Measurements from ENCODE around the gene HOXD9.

The HOXD9 gene

DNA sequence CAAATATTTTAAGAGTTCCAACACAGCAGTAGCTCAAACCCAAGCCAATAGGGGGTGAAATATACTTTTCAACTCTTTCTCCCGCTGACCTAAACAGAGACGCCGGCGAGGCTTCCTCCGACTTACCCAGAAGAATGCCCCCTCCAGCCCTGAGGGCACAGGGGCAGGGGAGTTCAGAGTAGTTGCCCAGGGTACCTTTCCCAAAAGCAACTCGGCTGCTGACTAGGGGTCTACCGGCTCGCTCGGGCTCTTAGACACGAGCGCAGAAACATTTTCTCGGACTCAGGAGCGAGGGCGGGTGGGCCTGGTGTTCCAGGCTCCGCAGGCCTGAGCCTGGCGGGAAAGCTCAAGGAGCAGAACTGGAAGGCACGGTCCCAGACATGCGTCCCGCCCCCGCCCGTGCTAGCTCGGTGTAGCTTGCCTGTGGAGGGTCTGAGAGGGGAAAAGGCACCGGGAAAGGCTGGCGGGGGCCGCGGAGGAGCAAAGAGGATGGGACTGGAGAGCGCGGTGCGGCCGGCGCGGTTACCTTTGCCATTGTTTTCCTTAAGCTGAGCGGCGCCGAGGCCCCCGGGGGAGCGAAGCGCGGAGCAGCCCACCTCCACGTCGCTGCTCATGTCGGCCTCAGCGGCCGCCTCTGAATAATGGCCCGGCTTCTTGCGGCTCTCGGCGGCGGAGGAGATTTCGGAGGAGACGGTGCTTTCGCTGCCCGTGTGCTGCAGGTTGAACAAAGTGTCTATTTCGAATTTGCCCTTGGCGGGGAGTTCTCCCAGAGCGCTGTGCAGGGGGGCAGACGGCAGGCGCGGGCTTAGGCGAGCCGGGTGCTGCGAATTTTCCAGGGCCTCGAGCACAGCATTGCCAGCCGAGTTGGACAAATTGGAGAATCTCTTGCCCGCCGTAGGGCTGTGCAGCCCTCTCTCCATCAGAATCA is 39.4 kb upstream of the HOXD9 start:
- TF ChIP-seq ZC3H10 (CRISPR knock-in tag; IDR thresholded peaks at IDR 0.05), result no peak
- TF ChIP-seq, protein P1, sequence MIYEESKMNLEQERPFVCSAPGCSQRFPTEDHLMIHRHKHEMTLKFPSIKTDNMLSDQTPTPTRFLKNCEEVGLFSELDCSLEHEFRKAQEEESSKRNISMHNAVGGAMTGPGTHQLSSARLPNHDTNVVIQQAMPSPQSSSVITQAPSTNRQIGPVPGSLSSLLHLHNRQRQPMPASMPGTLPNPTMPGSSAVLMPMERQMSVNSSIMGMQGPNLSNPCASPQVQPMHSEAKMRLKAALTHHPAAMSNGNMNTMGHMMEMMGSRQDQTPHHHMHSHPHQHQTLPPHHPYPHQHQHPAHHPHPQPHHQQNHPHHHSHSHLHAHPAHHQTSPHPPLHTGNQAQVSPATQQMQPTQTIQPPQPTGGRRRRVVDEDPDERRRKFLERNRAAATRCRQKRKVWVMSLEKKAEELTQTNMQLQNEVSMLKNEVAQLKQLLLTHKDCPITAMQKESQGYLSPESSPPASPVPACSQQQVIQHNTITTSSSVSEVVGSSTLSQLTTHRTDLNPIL (CRISPR knock-in tag; IDR thresholded peaks at IDR 0.05; ENCODE audit: low read depth), result no peak
- no peak for TF ChIP-seq PATZ1 (CRISPR knock-in tag; IDR thresholded peaks at IDR 0.05; ENCODE audit: borderline replicate concordance)
- no peak for TF ChIP-seq TCF4 (CRISPR knock-in tag; IDR thresholded peaks at IDR 0.05; ENCODE audit: borderline replicate concordance)
- ATAC-seq, result no peak

DNA sequence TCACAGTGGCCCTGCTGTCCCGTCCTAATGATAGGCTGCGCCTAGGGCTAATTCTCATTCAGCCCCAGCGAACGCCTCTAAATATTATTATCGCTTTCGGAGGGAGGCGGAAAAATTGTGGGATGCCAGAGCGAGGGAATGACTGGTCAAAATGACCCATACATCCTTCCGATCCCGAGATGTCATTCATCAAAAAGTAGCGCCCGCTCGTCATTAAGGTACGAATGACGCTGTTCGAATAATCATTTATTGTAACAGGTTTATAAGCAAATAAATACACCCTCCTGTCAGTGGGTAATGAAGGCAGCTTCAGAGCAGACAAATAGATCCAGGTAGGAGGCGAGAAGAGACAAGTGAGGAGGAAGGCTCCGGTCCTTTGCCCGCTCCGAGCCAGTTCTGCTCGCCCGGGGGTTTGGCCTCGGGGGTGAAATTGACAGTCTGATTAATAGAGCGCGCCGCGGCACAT is 38.7 kb upstream of the HOXD9 start, which contains the start of gene EVX2:
EVX2 (minus strand) TSS at position 167 of the 466 bp plus-strand sequence. CDS start 186 bp downstream, outside the sequence.
- TF ChIP-seq ZC3H10 (CRISPR knock-in tag; IDR thresholded peaks at IDR 0.05) (no peak), ESRRG (CRISPR knock-in tag; IDR thresholded peaks at IDR 0.05) (no peak), PATZ1 (CRISPR knock-in tag; IDR thresholded peaks at IDR 0.05; ENCODE audit: borderline replicate concordance) (no peak), TCF4 (CRISPR knock-in tag; IDR thresholded peaks at IDR 0.05; ENCODE audit: borderline replicate concordance) (no peak), ZNF70 (CRISPR knock-in tag; IDR thresholded peaks at IDR 0.05) (no peak), ZNF8 (CRISPR knock-in tag; IDR thresholded peaks at IDR 0.05) (no peak), SNAI2 (CRISPR knock-in tag; IDR thresholded peaks at IDR 0.05) (no peak), PPARA (CRISPR knock-in tag; IDR thresholded peaks at IDR 0.05; ENCODE audit: borderline replicate concordance) (no peak), ZNF565 (CRISPR knock-in tag; conservative IDR thresholded peaks at IDR 0.05; ENCODE audit: low read depth) (no peak), TOX (CRISPR knock-in tag; IDR thresholded peaks at IDR 0.05; ENCODE audit: borderline replicate concordance) (no peak), OSR1 (CRISPR knock-in tag; IDR thresholded peaks at IDR 0.05) (no peak), ARNTL (CRISPR knock-in tag; IDR thresholded peaks at IDR 0.05; ENCODE audit: borderline replicate concordance, low read depth) (no peak)
- TF ChIP-seq, protein P2, sequence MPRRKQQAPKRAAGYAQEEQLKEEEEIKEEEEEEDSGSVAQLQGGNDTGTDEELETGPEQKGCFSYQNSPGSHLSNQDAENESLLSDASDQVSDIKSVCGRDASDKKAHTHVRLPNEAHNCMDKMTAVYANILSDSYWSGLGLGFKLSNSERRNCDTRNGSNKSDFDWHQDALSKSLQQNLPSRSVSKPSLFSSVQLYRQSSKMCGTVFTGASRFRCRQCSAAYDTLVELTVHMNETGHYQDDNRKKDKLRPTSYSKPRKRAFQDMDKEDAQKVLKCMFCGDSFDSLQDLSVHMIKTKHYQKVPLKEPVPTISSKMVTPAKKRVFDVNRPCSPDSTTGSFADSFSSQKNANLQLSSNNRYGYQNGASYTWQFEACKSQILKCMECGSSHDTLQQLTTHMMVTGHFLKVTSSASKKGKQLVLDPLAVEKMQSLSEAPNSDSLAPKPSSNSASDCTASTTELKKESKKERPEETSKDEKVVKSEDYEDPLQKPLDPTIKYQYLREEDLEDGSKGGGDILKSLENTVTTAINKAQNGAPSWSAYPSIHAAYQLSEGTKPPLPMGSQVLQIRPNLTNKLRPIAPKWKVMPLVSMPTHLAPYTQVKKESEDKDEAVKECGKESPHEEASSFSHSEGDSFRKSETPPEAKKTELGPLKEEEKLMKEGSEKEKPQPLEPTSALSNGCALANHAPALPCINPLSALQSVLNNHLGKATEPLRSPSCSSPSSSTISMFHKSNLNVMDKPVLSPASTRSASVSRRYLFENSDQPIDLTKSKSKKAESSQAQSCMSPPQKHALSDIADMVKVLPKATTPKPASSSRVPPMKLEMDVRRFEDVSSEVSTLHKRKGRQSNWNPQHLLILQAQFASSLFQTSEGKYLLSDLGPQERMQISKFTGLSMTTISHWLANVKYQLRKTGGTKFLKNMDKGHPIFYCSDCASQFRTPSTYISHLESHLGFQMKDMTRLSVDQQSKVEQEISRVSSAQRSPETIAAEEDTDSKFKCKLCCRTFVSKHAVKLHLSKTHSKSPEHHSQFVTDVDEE (CRISPR knock-in tag; IDR thresholded peaks at IDR 0.05), result no peak
- TF ChIP-seq, protein P3, sequence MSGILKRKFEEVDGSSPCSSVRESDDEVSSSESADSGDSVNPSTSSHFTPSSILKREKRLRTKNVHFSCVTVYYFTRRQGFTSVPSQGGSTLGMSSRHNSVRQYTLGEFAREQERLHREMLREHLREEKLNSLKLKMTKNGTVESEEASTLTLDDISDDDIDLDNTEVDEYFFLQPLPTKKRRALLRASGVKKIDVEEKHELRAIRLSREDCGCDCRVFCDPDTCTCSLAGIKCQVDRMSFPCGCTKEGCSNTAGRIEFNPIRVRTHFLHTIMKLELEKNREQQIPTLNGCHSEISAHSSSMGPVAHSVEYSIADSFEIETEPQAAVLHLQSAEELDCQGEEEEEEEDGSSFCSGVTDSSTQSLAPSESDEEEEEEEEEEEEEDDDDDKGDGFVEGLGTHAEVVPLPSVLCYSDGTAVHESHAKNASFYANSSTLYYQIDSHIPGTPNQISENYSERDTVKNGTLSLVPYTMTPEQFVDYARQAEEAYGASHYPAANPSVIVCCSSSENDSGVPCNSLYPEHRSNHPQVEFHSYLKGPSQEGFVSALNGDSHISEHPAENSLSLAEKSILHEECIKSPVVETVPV (CRISPR knock-in tag; IDR thresholded peaks at IDR 0.05), result no peak
- ATAC-seq, result no peak

GRCh38 chr2:176084611-176085119 is 37.9 kb upstream of the HOXD9 start:
- TF ChIP-seq ISL1 (CRISPR knock-in tag; IDR thresholded peaks at IDR 0.05), result no peak
- TF ChIP-seq ZC3H10 (CRISPR knock-in tag; IDR thresholded peaks at IDR 0.05), result no peak
- TF ChIP-seq ZFP3 (CRISPR knock-in tag; IDR thresholded peaks at IDR 0.05), result no peak
- TF ChIP-seq TOX (CRISPR knock-in tag; IDR thresholded peaks at IDR 0.05; ENCODE audit: borderline replicate concordance), result no peak
- TF ChIP-seq ZFP30 (CRISPR knock-in tag; IDR thresholded peaks at IDR 0.05), result no peak
- TF ChIP-seq BACH2 (CRISPR knock-in tag; IDR thresholded peaks at IDR 0.05; ENCODE audit: borderline replicate concordance), result no peak
- TF ChIP-seq TCF4 (CRISPR knock-in tag; IDR thresholded peaks at IDR 0.05; ENCODE audit: borderline replicate concordance), result no peak
- ATAC-seq, result no peak
